ENCODE results near the gene SMCP.

SMCP gene

GRCh38 chr1:152858062-152858461, 20.1 kb upstream of the SMCP start:
- H3K27me3 ChIP-seq (ENCODE audit: low read depth, low read length), result peaks cover 35% of the 10 kb centered on the region
- H3K4me3 ChIP-seq (ENCODE audit: low read length), result no peak overlapping the region
- H3K36me3 ChIP-seq (replicated peaks; ENCODE audit: low read depth, low read length), result no peaks in the 10 kb centered on the region
- no peak overlapping the region for H2AFZ ChIP-seq (ENCODE audit: low read depth, low read length)
- H3K9me3 ChIP-seq (ENCODE audit: insufficient read depth, low read length), result no peaks in the 10 kb centered on the region
- H3K4me2 ChIP-seq (ENCODE audit: low read length), result no peak overlapping the region
- no peaks in the 10 kb centered on the region for H4K20me1 ChIP-seq (ENCODE audit: insufficient read depth, low read length)
- H3K27ac ChIP-seq (ENCODE audit: low read length), result no peak overlapping the region
- TF ChIP-seq CTCF (IDR thresholded peaks at IDR 0.05; ENCODE audit: low read depth, low read length) (no peak), EZH2phosphoT487 (IDR thresholded peaks at IDR 0.05; ENCODE audit: low read depth) (no peak)
- no peak overlapping the region for H3K9ac ChIP-seq (ENCODE audit: low read length)
- no peaks in the 10 kb centered on the region for H3K79me2 ChIP-seq (ENCODE audit: low read length)
- H3K4me1 ChIP-seq (ENCODE audit: low read length), result peaks cover 7% of the 10 kb centered on the region; the same call in 1 of the 2 replicates

GRCh38 chr1:152859696-152860095, 18.4 kb upstream of the SMCP start, which contains the start of gene LCE7A:
TSS of gene LCE7A (plus strand) at chr1:152859996. CDS start at chr1:152860698, 702 bp downstream.
- TF ChIP-seq EZH2phosphoT487 (IDR thresholded peaks at IDR 0.05; ENCODE audit: low read depth) (no peak), CTCF (IDR thresholded peaks at IDR 0.05; ENCODE audit: low read depth, low read length) (no peak)
- H3K4me3 ChIP-seq (ENCODE audit: low read length), result no peak within 1 kb of the TSS
- H3K4me1 ChIP-seq (ENCODE audit: low read length), result peaks cover 7% of the 10 kb centered on the region; the same call in 1 of the 2 replicates

GRCh38 chr1:152860129-152860528, 18.0 kb upstream of the SMCP start:
- Histone ChIP-seq H3K27me3 (ENCODE audit: low read depth, low read length) (peaks cover 38% of the 10 kb centered on the region), H3K79me2 (ENCODE audit: low read length) (no peaks in the 10 kb centered on the region), H3K36me3 (replicated peaks; ENCODE audit: low read depth, low read length) (no peaks in the 10 kb centered on the region), H2AFZ (ENCODE audit: low read depth, low read length) (no peak overlapping the region), H3K4me3 (ENCODE audit: low read length) (no peak overlapping the region), H4K20me1 (ENCODE audit: insufficient read depth, low read length) (no peaks in the 10 kb centered on the region), H3K4me2 (ENCODE audit: low read length) (no peak overlapping the region), H3K9ac (ENCODE audit: low read length) (no peak overlapping the region), H3K9me3 (ENCODE audit: insufficient read depth, low read length) (no peaks in the 10 kb centered on the region), H3K27ac (ENCODE audit: low read length) (no peak overlapping the region), H3K4me1 (ENCODE audit: low read length) (peaks cover 7% of the 10 kb centered on the region; the same call in 1 of the 2 replicates)
- TF ChIP-seq EZH2phosphoT487 (IDR thresholded peaks at IDR 0.05; ENCODE audit: low read depth) (no peak), CTCF (IDR thresholded peaks at IDR 0.05; ENCODE audit: low read depth, low read length) (no peak)

More at GRCh38 chr1:152859696-152860095, 18.4 kb upstream of the SMCP start, which contains the start of gene LCE7A:
- Histone ChIP-seq H3K79me2 (ENCODE audit: low read length) (no peaks in the 10 kb centered on the region), H2AFZ (ENCODE audit: low read depth, low read length) (no peak within 1 kb of the TSS), H3K36me3 (replicated peaks; ENCODE audit: low read depth, low read length) (no peaks in the 10 kb centered on the region), H3K4me2 (ENCODE audit: low read length) (no peak within 1 kb of the TSS), H4K20me1 (ENCODE audit: insufficient read depth, low read length) (no peaks in the 10 kb centered on the region), H3K27ac (ENCODE audit: low read length) (no peak within 1 kb of the TSS), H3K9ac (ENCODE audit: low read length) (no peak within 1 kb of the TSS), H3K9me3 (ENCODE audit: insufficient read depth, low read length) (no peaks in the 10 kb centered on the region), H3K27me3 (ENCODE audit: low read depth, low read length) (peaks cover 36% of the 10 kb centered on the region)

DNA sequence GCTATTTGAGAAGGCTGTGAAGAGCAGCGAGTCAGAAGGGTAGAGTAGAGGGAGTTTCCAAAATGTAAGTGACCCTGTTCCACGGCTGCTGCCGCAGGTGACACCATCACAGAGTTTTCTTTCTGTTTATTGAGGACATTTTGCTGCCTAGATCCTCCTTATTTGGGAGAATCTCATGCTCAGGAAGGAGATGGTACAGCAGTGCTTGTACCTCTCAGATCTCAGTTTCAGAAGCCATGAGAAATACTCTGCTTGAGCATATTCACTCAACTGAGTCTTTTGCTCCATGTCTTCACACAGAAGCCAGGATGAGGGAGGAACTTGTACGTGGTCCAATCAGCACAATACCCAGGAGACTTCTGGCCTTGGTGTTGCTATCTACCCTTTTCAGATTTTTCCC, 16.7 kb upstream of the SMCP start:
- H3K9me3 ChIP-seq (ENCODE audit: insufficient read depth, low read length), result no peaks in the 10 kb centered on the region

More for the DNA sequence above, 16.7 kb upstream of the SMCP start:
- no peak overlapping the region for H2AFZ ChIP-seq (ENCODE audit: low read depth, low read length)
- no peak for TF ChIP-seq EZH2phosphoT487 (IDR thresholded peaks at IDR 0.05; ENCODE audit: low read depth)
- no peak for TF ChIP-seq CTCF (IDR thresholded peaks at IDR 0.05; ENCODE audit: low read depth, low read length)
- no peaks in the 10 kb centered on the region for H3K36me3 ChIP-seq (replicated peaks; ENCODE audit: low read depth, low read length)
- no peak overlapping the region for H3K27ac ChIP-seq (ENCODE audit: low read length)
- H3K4me1 ChIP-seq (ENCODE audit: low read length), result peaks cover 7% of the 10 kb centered on the region; the same call in 1 of the 2 replicates
- H4K20me1 ChIP-seq (ENCODE audit: insufficient read depth, low read length), result no peaks in the 10 kb centered on the region
- H3K4me3 ChIP-seq (ENCODE audit: low read length), result no peak overlapping the region
- H3K27me3 ChIP-seq (ENCODE audit: low read depth, low read length), result peaks cover 44% of the 10 kb centered on the region
- H3K4me2 ChIP-seq (ENCODE audit: low read length), result no peak overlapping the region
- no peak overlapping the region for H3K9ac ChIP-seq (ENCODE audit: low read length)
- H3K79me2 ChIP-seq (ENCODE audit: low read length), result no peaks in the 10 kb centered on the region
